Measurements from ENCODE around the gene C1orf116.
"Not testable (repeated sequence)": the region's sequence is repeated elsewhere in the genome, so short reads cannot be mapped to it uniquely, and the experiment has no call there.

Gene C1orf116

DNA sequence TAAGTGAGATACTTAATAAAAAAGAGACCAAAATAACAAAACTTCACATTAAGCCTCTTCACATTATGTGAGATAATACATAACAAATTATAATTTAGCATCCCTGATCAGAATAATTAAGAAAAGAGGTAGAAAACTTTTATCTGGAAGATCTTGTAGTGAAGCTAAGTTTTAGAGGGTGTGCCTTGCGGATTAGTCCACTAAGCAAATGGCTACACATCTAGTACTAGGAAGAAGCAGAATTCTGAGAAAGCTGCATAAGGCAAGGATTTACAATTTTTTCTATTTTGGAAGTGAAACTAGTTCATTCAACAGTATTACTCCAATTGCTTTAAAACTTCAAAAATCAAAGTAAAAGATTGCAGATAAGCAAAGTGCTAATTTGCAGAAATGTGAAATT is 14.9 kb upstream of the C1orf116 start:
- TF ChIP-seq, protein P1, sequence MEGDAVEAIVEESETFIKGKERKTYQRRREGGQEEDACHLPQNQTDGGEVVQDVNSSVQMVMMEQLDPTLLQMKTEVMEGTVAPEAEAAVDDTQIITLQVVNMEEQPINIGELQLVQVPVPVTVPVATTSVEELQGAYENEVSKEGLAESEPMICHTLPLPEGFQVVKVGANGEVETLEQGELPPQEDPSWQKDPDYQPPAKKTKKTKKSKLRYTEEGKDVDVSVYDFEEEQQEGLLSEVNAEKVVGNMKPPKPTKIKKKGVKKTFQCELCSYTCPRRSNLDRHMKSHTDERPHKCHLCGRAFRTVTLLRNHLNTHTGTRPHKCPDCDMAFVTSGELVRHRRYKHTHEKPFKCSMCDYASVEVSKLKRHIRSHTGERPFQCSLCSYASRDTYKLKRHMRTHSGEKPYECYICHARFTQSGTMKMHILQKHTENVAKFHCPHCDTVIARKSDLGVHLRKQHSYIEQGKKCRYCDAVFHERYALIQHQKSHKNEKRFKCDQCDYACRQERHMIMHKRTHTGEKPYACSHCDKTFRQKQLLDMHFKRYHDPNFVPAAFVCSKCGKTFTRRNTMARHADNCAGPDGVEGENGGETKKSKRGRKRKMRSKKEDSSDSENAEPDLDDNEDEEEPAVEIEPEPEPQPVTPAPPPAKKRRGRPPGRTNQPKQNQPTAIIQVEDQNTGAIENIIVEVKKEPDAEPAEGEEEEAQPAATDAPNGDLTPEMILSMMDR (IDR thresholded peaks at IDR 0.05; ENCODE audit: insufficient read depth, low read length, missing control alignments): no peak
- no peak for DNase-seq (ENCODE audit: low read depth, low spot score)
- POLR2A ChIA-PET: no interaction called here
- H3K4me3 ChIP-seq (ENCODE audit: low read depth, low read length): no peak overlapping the region
- CTCF ChIA-PET: interaction anchor here (0.6 to 5.8 kb wide), 7 partner anchors 9 to 435 kb away, joined by 3 to 53 read pairs (median 5); partner anchors contain the start of genes C1orf116 and EIF2D

- ChIA-PET POLR2A (no interaction called here), CTCF (interaction anchor here (0.6 to 2.0 kb wide), 3 partner anchors 8 to 441 kb away, joined by 3 to 7 read pairs (median 3); no protein-coding TSS in a partner anchor)
- H3K4me3 ChIP-seq (ENCODE audit: low read depth, low read length): no peak overlapping the region
- TF ChIP-seq, protein P1 (IDR thresholded peaks at IDR 0.05; ENCODE audit: insufficient read depth, low read length, missing control alignments): no peak
- DNase-seq (ENCODE audit: low read depth, low spot score): no peak
Measured at GRCh38 chr1:207045453-207045852, 12.9 kb upstream of the C1orf116 start.

- H3K4me3 ChIP-seq (ENCODE audit: low read depth, low read length); POLR2A ChIA-PET; DNase-seq (ENCODE audit: low read depth, low spot score): not testable (repeated sequence)
- CTCF ChIA-PET: interaction anchor here (1.2 to 7.7 kb wide), 2 partner anchors 7 to 16 kb away, joined by 4 to 50 read pairs; no protein-coding TSS in a partner anchor
Measured at GRCh38 chr1:207041397-207041796, 8.8 kb upstream of the C1orf116 start.

GRCh38 chr1:207040181-207040533 is 7.6 kb upstream of the C1orf116 start:
- POLR2A ChIA-PET: no interaction called here
- CTCF ChIA-PET: interaction anchor here (0.9 to 7.7 kb wide), 6 partner anchors 8 to 364 kb away, joined by 4 to 50 read pairs (median 4); no protein-coding TSS in a partner anchor
- TF ChIP-seq, protein P1 (IDR thresholded peaks at IDR 0.05; ENCODE audit: insufficient read depth, low read length, missing control alignments): no peak
- no peak for DNase-seq (ENCODE audit: low read depth, low spot score)
- H3K4me3 ChIP-seq (ENCODE audit: low read depth, low read length): no peak overlapping the region

GRCh38 chr1:207039380-207040180 is 7.0 kb upstream of the C1orf116 start:
- CTCF ChIA-PET: interaction anchor here (0.9 to 7.7 kb wide), 6 partner anchors 8 to 365 kb away, joined by 4 to 50 read pairs (median 4); no protein-coding TSS in a partner anchor
- POLR2A ChIA-PET: no interaction called here
- H3K4me3 ChIP-seq (ENCODE audit: low read depth, low read length): no peak overlapping the region
- TF ChIP-seq, protein P1 (IDR thresholded peaks at IDR 0.05; ENCODE audit: insufficient read depth, low read length, missing control alignments): no peak
- no peak for DNase-seq (ENCODE audit: low read depth, low spot score)

DNA sequence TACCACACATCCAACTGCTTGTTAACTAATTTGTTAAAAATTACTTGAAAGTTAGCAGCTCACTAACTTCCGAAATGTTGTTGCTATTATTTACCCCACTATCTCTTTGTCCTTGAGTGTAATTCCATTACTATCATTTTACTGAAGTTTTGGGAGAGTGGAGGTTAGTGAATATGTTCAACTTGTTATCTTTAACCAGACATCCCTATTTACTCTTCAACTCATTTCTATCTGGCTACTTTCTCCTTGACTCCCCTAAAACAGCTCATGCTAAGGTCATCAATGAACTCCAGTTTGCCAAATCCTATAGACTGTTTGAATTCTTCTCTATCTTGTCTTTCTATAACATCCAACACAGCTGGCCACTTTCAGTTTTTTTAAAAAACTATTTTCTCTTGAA is 4.3 kb upstream of the C1orf116 start:
- ChIA-PET POLR2A (no interaction called here), CTCF (interaction anchor here (0.6 to 7.7 kb wide), 4 partner anchors 8 to 33 kb away, joined by 3 to 50 read pairs (median 6); no protein-coding TSS in a partner anchor)
- no peak overlapping the region for H3K4me3 ChIP-seq (ENCODE audit: low read depth, low read length)
- DNase-seq (ENCODE audit: low read depth, low spot score): no peak
- TF ChIP-seq, protein P1 (IDR thresholded peaks at IDR 0.05; ENCODE audit: insufficient read depth, low read length, missing control alignments): no peak

Measured in AG04449 (cell line).